ENCODE results near the gene PTGDR.

The PTGDR gene

GRCh38 chr14:52305014-52305413 lies 37.5 kb downstream of the PTGDR start:
- DNase-seq (ENCODE audit: low read depth): no peak
- no peak for TF ChIP-seq CTCF (IDR thresholded peaks at IDR 0.05; ENCODE audit: low read length, missing control alignments)

GRCh38 chr14:52307376-52307775 lies 39.9 kb downstream of the PTGDR start:
- DNase-seq (ENCODE audit: low read depth): no peak
- no peak for TF ChIP-seq CTCF (IDR thresholded peaks at IDR 0.05; ENCODE audit: low read length, missing control alignments)

More at GRCh38 chr14:52305014-52305413, 37.5 kb downstream of the PTGDR start:
- no peak overlapping the region for H3K4me3 ChIP-seq (replicated peaks; ENCODE audit: low read depth, low read length)

GRCh38 chr14:52307905-52308304 lies 40.4 kb downstream of the PTGDR start:
- no peak for TF ChIP-seq CTCF (IDR thresholded peaks at IDR 0.05; ENCODE audit: low read length, missing control alignments)
- DNase-seq (ENCODE audit: low read depth): no peak

More at GRCh38 chr14:52307376-52307775, 39.9 kb downstream of the PTGDR start:
- H3K4me3 ChIP-seq (replicated peaks; ENCODE audit: low read depth, low read length): no peak overlapping the region

GRCh38 chr14:52310541-52310940 lies 43.0 kb downstream of the PTGDR start:
- H3K4me3 ChIP-seq (replicated peaks; ENCODE audit: low read depth, low read length): no peak overlapping the region
- no peak for DNase-seq (ENCODE audit: low read depth)
- no peak for TF ChIP-seq CTCF (IDR thresholded peaks at IDR 0.05; ENCODE audit: low read length, missing control alignments)

More at GRCh38 chr14:52307905-52308304, 40.4 kb downstream of the PTGDR start:
- no peak overlapping the region for H3K4me3 ChIP-seq (replicated peaks; ENCODE audit: low read depth, low read length)

- H3K4me3 ChIP-seq (replicated peaks; ENCODE audit: low read depth, low read length): peak overlapping the region; percentile 52
- no peak for TF ChIP-seq CTCF (IDR thresholded peaks at IDR 0.05; ENCODE audit: low read length, missing control alignments)
- DNase-seq (ENCODE audit: low read depth): peak; percentile 56
Observed at GRCh38 chr14:52312931-52313355, 45.4 kb downstream of the PTGDR start.

- no peak for TF ChIP-seq CTCF (IDR thresholded peaks at IDR 0.05; ENCODE audit: low read length, missing control alignments)
- peak; percentile 39 for DNase-seq (ENCODE audit: low read depth)
- peak overlapping the region; percentile 52 for H3K4me3 ChIP-seq (replicated peaks; ENCODE audit: low read depth, low read length)
Observed at GRCh38 chr14:52313462-52313861, 46.0 kb downstream of the PTGDR start.

- peak within 1 kb of the TSS; percentile 52 for H3K4me3 ChIP-seq (replicated peaks; ENCODE audit: low read depth, low read length)
- peak; percentile 87 for DNase-seq (ENCODE audit: low read depth)
- no peak for TF ChIP-seq CTCF (IDR thresholded peaks at IDR 0.05; ENCODE audit: low read length, missing control alignments)
Observed at GRCh38 chr14:52313903-52314594, 46.6 kb downstream of the PTGDR start, which contains the start of gene PTGER2. Gene PTGER2 (plus strand): TSS chr14:52314312. CDS start chr14:52314549, 237 bp downstream.
